ENCODE measurements around the gene MYO1B.

The MYO1B gene

DNA sequence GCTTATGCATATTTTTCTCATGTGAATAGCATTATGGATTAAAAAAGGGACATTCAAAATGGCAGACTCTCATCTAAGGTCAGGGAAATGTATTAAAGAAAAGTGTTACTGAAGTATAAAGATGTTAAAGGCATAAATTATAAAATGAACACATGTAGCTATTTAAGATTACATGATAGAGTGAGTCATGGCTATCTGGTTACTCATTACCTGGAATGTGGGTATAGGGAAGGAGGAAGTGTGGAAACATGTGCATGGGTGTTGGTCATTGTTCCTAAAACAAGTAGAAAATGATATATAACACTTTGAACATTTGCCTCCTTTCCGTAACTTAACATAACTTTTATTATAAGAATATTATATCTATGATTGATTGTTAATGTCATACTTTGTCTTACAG, 66.4 kb downstream of the MYO1B start:
- H3K36me3 ChIP-seq (ENCODE audit: insufficient read depth) = no peaks in the 10 kb centered on the region
- no peak overlapping the region for H3K9ac ChIP-seq
- H3K4me1 ChIP-seq (ENCODE audit: low read depth, poor library complexity, severe bottlenecking) = no peaks in the 10 kb centered on the region
- no peak overlapping the region for H3K4me3 ChIP-seq (IDR thresholded peaks at IDR 0.05; ENCODE audit: insufficient read depth, low read depth, low read length)
- H3K27ac ChIP-seq = no peak overlapping the region
- H3K4me2 ChIP-seq = no peak overlapping the region
- H2AFZ ChIP-seq (ENCODE audit: low read depth) = no peak overlapping the region
- H3K79me2 ChIP-seq (ENCODE audit: insufficient read depth, low read depth) = no peaks in the 10 kb centered on the region
- TF ChIP-seq, protein P1, sequence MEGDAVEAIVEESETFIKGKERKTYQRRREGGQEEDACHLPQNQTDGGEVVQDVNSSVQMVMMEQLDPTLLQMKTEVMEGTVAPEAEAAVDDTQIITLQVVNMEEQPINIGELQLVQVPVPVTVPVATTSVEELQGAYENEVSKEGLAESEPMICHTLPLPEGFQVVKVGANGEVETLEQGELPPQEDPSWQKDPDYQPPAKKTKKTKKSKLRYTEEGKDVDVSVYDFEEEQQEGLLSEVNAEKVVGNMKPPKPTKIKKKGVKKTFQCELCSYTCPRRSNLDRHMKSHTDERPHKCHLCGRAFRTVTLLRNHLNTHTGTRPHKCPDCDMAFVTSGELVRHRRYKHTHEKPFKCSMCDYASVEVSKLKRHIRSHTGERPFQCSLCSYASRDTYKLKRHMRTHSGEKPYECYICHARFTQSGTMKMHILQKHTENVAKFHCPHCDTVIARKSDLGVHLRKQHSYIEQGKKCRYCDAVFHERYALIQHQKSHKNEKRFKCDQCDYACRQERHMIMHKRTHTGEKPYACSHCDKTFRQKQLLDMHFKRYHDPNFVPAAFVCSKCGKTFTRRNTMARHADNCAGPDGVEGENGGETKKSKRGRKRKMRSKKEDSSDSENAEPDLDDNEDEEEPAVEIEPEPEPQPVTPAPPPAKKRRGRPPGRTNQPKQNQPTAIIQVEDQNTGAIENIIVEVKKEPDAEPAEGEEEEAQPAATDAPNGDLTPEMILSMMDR (conservative IDR thresholded peaks at IDR 0.05; ENCODE audit: low read depth, low read length) = no peak
- H3K27me3 ChIP-seq (ENCODE audit: insufficient read depth, low read depth) = no peaks in the 10 kb centered on the region
- no peaks in the 10 kb centered on the region for H4K20me1 ChIP-seq (ENCODE audit: insufficient read depth)

DNA sequence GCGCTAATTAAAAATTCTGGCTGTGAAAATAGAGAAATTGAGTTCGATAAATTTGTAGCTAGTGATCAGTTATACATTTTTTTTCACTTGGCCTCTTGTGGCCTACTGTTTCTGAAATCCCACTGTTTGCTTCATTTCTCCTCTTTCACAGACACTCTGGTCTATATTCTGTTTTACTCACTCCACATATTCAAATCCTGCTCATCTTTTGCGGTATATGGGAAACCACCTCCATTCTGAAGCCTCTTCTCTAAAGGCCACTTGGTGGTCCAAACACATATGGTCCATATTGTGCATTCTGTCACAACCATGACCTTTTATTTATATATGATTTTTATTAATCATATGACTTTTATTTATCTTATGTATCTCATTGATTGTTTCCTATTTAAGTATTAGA, 67.0 kb downstream of the MYO1B start:
- H3K4me3 ChIP-seq (IDR thresholded peaks at IDR 0.05; ENCODE audit: insufficient read depth, low read depth, low read length) = no peak overlapping the region
- no peak overlapping the region for H2AFZ ChIP-seq (ENCODE audit: low read depth)
- H3K27ac ChIP-seq = no peak overlapping the region
- H3K4me1 ChIP-seq (ENCODE audit: low read depth, poor library complexity, severe bottlenecking) = no peaks in the 10 kb centered on the region
- H4K20me1 ChIP-seq (ENCODE audit: insufficient read depth) = no peaks in the 10 kb centered on the region
- H3K4me2 ChIP-seq = no peak overlapping the region
- no peaks in the 10 kb centered on the region for H3K36me3 ChIP-seq (ENCODE audit: insufficient read depth)
- no peaks in the 10 kb centered on the region for H3K79me2 ChIP-seq (ENCODE audit: insufficient read depth, low read depth)
- TF ChIP-seq, protein P1 (conservative IDR thresholded peaks at IDR 0.05; ENCODE audit: low read depth, low read length) = no peak
- no peak overlapping the region for H3K9ac ChIP-seq
- no peaks in the 10 kb centered on the region for H3K27me3 ChIP-seq (ENCODE audit: insufficient read depth, low read depth)

DNA sequence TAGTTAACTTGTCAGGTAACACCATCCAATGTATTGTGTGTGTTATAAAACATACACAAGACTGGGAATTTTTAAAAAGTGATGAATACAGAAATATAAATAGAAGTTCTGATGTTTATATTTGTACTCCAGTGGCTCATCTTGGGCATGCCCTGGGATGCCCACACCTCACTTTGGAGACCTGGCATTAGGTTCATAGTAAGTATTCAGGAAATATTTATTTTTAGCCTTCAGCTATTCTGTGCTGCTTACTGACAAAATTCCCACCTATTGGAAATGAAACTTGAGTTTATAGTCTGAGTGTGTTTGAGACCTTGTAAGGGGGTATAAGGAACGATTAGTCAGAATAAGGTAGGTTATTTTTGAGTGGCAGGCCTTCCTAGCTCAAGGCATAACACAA, 67.5 kb downstream of the MYO1B start:
- Histone ChIP-seq H3K27me3 (ENCODE audit: insufficient read depth, low read depth) (no peaks in the 10 kb centered on the region), H3K9ac (no peak overlapping the region), H3K4me3 (IDR thresholded peaks at IDR 0.05; ENCODE audit: insufficient read depth, low read depth, low read length) (no peak overlapping the region), H2AFZ (ENCODE audit: low read depth) (no peak overlapping the region), H3K4me1 (ENCODE audit: low read depth, poor library complexity, severe bottlenecking) (no peaks in the 10 kb centered on the region), H3K4me2 (no peak overlapping the region), H3K27ac (no peak overlapping the region), H3K36me3 (ENCODE audit: insufficient read depth) (no peaks in the 10 kb centered on the region), H4K20me1 (ENCODE audit: insufficient read depth) (no peaks in the 10 kb centered on the region), H3K79me2 (ENCODE audit: insufficient read depth, low read depth) (no peaks in the 10 kb centered on the region)
- TF ChIP-seq, protein P1 (conservative IDR thresholded peaks at IDR 0.05; ENCODE audit: low read depth, low read length) = no peak

DNA sequence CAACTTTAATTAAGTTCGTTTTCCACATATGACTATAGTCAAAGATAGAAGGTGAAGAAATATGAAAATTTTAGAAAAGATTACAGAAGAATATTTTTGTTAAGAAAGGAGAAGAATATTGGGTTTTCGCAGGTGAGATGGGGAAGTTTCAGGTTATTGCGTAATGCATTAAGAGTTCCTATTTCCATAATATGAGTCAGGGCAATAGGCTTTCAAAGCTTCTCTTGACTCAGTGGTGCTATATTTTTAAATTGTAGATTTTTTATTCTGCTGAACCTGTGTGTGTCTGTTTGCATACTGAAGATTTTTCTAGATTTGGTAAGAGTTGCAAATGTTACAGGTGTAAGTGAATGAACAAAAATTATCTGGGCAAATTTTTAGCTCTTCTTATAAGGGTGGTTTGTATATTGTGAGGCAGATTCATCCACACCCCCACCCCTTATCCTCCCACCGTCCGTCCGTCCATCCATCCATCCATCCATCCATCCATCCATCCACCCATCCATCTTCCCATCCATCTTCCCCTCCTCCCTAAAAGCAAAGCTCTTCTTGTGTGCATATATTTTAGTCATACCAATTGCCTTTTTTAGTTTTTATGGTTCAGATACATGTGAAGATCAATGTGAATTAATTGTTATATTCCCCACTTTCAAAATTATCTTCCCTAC, 69.6 kb downstream of the MYO1B start:
- H3K4me3 ChIP-seq (IDR thresholded peaks at IDR 0.05; ENCODE audit: insufficient read depth, low read depth, low read length) = no peak overlapping the region
- H3K4me1 ChIP-seq (ENCODE audit: low read depth, poor library complexity, severe bottlenecking) = no peaks in the 10 kb centered on the region

More for the DNA sequence above, 69.6 kb downstream of the MYO1B start:
- Histone ChIP-seq H3K4me2 (no peak overlapping the region), H3K27me3 (ENCODE audit: insufficient read depth, low read depth) (no peaks in the 10 kb centered on the region), H3K27ac (no peak overlapping the region), H3K36me3 (ENCODE audit: insufficient read depth) (no peaks in the 10 kb centered on the region), H3K9ac (no peak overlapping the region), H3K79me2 (ENCODE audit: insufficient read depth, low read depth) (no peaks in the 10 kb centered on the region), H4K20me1 (ENCODE audit: insufficient read depth) (no peaks in the 10 kb centered on the region), H2AFZ (ENCODE audit: low read depth) (no peak overlapping the region)
- TF ChIP-seq, protein P1 (conservative IDR thresholded peaks at IDR 0.05; ENCODE audit: low read depth, low read length) = no peak

All from KMS-11 (cell line).